GM12878 (cell line): ENCODE measurements around the gene SLC24A4. TPM values are rescaled to one million over a fixed set of nuclear protein-coding genes. Genes with fewer than 3 reads are reported as not detected.

Source experiments
- ASH2L ChIP-seq: fragments of 300-600, 200-600 bp; sonication (generic); IDR thresholded peaks from 2 replicates; pipeline ENCODE4 v1.6.1; 2017; ENCODE audit warnings: low read depth, mild to moderate bottlenecking, borderline replicate concordance
- ATF3 ChIP-seq: IDR thresholded peaks from 2 replicates; pipeline ENCODE4 v1.6.1; 2011; ENCODE audit warnings: low read depth, mild to moderate bottlenecking, low read length, moderate library complexity, borderline replicate concordance; ENCODE audit errors: extremely low read depth
- CHD2 ChIP-seq: IDR thresholded peaks from 2 replicates; pipeline ENCODE4 v1.6.1; 2011; ENCODE audit warnings: low read depth, low read length, improper control_type of control experiment, borderline replicate concordance
- EP300 ChIP-seq, 2 experiments: fragments of 150-350 bp in 1 of 2; IDR thresholded peaks; 2 replicates each; pipeline ENCODE4 v1.6.1; 2011 to 2012; ENCODE audit warnings: low read depth in 2 of 2, low read length in 2 of 2, borderline replicate concordance in 1 of 2, improper control_type of control experiment in 1 of 2, inconsistent platforms in 1 of 2; ENCODE audit not compliant: control insufficient read depth in 1 of 2
- JUNB ChIP-seq: IDR thresholded peaks from 2 replicates; pipeline ENCODE4 v1.6.1; 2016; ENCODE audit warnings: antibody characterized with exemption, mild to moderate bottlenecking
- MEF2A ChIP-seq: IDR thresholded peaks from 2 replicates; pipeline ENCODE4 v1.6.1; 2011; ENCODE audit warnings: low read depth, mild to moderate bottlenecking, low read length, moderate library complexity; ENCODE audit not compliant: insufficient read depth
- NFYA ChIP-seq: IDR thresholded peaks from 2 replicates; pipeline ENCODE4 v1.6.1; 2011; ENCODE audit warnings: low read depth, mild to moderate bottlenecking, low read length, improper control_type of control experiment, borderline replicate concordance
- POLR2AphosphoS5 ChIP-seq: IDR thresholded peaks from 2 replicates; pipeline ENCODE4 v1.6.1; 2011; ENCODE audit warnings: mild to moderate bottlenecking, low read length, inconsistent platforms
- PRDM15 ChIP-seq: fragments of 450-650 bp; formaldehyde crosslinking; IDR thresholded peaks from 2 replicates; pipeline ENCODE4 v1.4.0; 2020; ENCODE audit warnings: mild to moderate bottlenecking, moderate library complexity
- RBBP5 ChIP-seq: fragments of 200-600 bp; sonication (generic); conservative IDR thresholded peaks from 2 replicates; pipeline ENCODE4 v1.6.1; 2016
- RUNX3 ChIP-seq: IDR thresholded peaks from 2 replicates; pipeline ENCODE4 v1.6.1; 2012; ENCODE audit warnings: low read length, inconsistent platforms
- SIX5 ChIP-seq: IDR thresholded peaks from 2 replicates; pipeline ENCODE4 v1.6.1; 2011; ENCODE audit warnings: mild to moderate bottlenecking, low read depth, low read length, moderate library complexity; ENCODE audit not compliant: severe bottlenecking
- SMC3 ChIP-seq: IDR thresholded peaks from 2 replicates; pipeline ENCODE4 v1.6.1; 2011; ENCODE audit warnings: low read length, improper control_type of control experiment, borderline replicate concordance
- SREBF1 ChIP-seq: IDR thresholded peaks from 2 replicates; pipeline ENCODE4 v1.6.1; 2012; ENCODE audit warnings: mild to moderate bottlenecking, low read length
- SRF ChIP-seq, 2 experiments: IDR thresholded peaks; 2 replicates each; pipeline ENCODE4 v1.6.1; 2011; ENCODE audit warnings: low read depth in 2 of 2, low read length in 2 of 2, mild to moderate bottlenecking in 1 of 2, moderate library complexity in 1 of 2
- TCF3 ChIP-seq: IDR thresholded peaks from 2 replicates; pipeline ENCODE4 v1.6.1; 2012; ENCODE audit warnings: low read depth, mild to moderate bottlenecking, low read length, borderline replicate concordance; ENCODE audit not compliant: insufficient read depth
- ZBTB40 ChIP-seq: fragments of 450-650 bp; IDR thresholded peaks from 2 replicates; pipeline ENCODE4 v1.6.1; 2016; ENCODE audit warnings: mild to moderate bottlenecking, moderate library complexity, borderline replicate concordance
- polyA plus RNA-seq, 11 experiments: library from polyadenylated mRNA; depleted of rRNA in 4 of 11; unstranded in 6 of 11; stranded (reverse) in 5 of 11; fragments of >200 nt; fragmentation: Nextera tagmentation in 4 of 11; fragmentation: Illumina TruSeq in 1 of 11; extraction: Ambion mirVana in 4 of 11; extraction: Trizol in 1 of 11; gene quantifications; 1 replicate in 1 of 11; 2 replicates in 10 of 11; pipeline versions ENCODE4 v1.2.1 to v1.2.3, GENCODE V29; 2011 to 2016; ENCODE audit warnings: inconsistent platforms in 2 of 11, missing spikeins in 2 of 11, low read depth in 1 of 11
- total RNA-seq, 4 experiments: library from RNA; depleted of rRNA in 3 of 4; stranded (reverse); fragments of >200 nt in 3 of 4; fragmentation: Illumina TruSeq in 1 of 4; extraction: Trizol in 1 of 4; gene quantifications; 2 replicates each; pipeline versions ENCODE4 v1.2.1 to v1.2.3, GENCODE V29; 2013 to 2021

Gene SLC24A4
- total and polyA plus RNA-seq, 10 of the 15 experiments (the other 5 are each of a cell fraction or from before 2014, with no cell fraction given), result under 0.01 to 0.46 (median 0.04) TPM; not detected in 5

DNA sequence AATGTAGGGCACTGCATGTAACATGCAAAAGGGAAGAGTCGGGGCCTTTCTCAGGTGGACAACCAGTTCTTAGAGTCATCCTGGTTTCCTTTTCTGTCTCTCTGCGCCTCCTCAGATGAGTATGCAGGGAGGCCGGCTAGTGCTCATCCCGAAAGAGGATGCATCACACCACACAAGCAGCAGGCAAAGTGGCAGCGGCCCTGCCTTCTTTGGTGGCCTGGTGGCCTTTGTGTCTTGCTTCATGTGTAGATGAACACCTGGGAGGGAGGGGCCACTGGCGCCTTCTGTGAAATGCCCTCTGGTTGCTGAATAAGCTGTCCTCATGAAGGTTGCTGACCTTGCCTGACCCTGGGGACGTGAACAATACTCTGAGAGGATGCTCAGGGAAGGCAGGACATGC is 18.0 kb downstream of the SLC24A4 start (continued):
- TF ChIP-seq SRF (IDR thresholded peaks at IDR 0.05; ENCODE audit: low read depth in 2 of 2, low read length in 2 of 2) (peak in 1 of 2 experiments; percentile 50; a peak in 1 of 4 replicates), JUNB (peak; percentile 35; the same call in 1 of the 2 replicates), SMC3 (no peak), MEF2A (0 out of 2 replicates have a peak, but pooled peaks have one; percentile 6), EP300 (IDR thresholded peaks at IDR 0.05; ENCODE audit: borderline replicate concordance in 1 of 2, control insufficient read depth in 1 of 2, low read depth in 2 of 2, low read length in 2 of 2) (no peak), SIX5 (no peak), ZBTB40 (no peak), CHD2 (no peak), PRDM15 (CRISPR knock-in tag) (no peak), RUNX3 (peak; percentile 41; the same call in 1 of the 2 replicates), RBBP5 (no peak), TCF3 (no peak), ASH2L (no peak), ATF3 (no peak), POLR2AphosphoS5 (no peak), SREBF1 (no peak), NFYA (no peak)
